ENCODE data around the gene PDXK.
A peak's percentile ranks its signal among the peaks of the same experiment; 100 is the strongest.

The PDXK gene

GRCh38 chr21:43785134-43785533 is 66.2 kb downstream of the PDXK start:
- no peak for DNase-seq

- no peak for DNase-seq
Observed at GRCh38 chr21:43786300-43786806, 67.4 kb downstream of the PDXK start.

DNA sequence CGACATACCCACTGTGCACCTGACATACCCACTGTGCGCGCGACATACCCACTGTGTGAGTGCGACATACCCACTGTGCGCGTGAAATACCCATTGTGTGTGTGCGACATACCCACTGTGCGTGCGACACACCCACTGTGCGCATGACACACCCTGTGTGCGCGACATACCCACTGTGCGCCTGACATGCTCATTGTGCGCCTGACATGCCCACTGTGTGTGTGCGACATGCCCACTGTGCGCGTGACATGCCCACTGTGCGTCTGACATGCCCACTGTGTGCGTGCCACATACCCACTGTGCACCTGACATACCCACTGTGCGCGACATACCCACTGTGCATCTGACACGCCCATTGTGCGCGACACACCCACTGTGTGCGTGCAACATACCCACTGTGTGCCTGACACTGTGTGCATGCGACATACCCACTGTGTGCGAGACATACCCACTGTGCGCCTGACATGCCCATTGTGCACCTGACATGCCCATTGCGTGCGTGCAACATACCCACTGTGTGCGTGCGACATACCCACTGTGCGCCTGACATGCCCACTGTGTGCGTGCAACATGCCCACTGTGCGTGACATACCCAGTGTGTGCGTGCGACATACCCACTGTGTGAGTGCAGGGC is 68.0 kb downstream of the PDXK start:
- DNase-seq = no peak

- peak; percentile 92 for DNase-seq
Observed at GRCh38 chr21:43789276-43790009, 70.5 kb downstream of the PDXK start, which contains the start of gene RRP1. TSS of gene RRP1 (plus strand) at chr21:43789577. CDS start at chr21:43789630, 53 bp downstream.

DNA sequence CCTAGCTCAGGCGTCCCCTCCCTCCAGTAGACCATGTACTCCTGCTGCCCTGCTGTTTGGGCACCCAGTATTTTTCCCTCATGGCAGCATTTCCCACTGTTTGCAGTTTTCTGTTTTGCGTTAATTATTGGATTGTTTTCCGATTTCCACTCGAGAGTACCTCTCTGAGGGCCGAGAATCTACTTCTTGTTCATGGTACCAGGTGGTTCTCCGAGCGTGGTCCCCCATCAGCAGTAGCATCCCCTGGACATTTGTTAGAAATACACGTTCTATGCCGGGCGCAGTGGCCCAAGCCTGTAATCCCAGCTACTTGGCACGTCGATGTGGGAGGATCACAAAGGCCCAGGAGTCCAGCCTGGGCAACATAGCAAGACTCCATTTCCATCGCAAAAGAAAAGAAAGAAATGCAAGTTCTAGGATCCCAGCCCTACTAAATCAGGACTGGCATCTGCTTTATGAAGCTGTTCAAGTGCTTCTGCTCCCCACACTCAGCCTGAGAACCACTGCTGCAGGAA is 71.1 kb downstream of the PDXK start:
- no peak for DNase-seq

- no peak for DNase-seq
Observed at GRCh38 chr21:43792406-43792805, 73.5 kb downstream of the PDXK start.

- no peak for DNase-seq
Observed at GRCh38 chr21:43793243-43793642, 74.3 kb downstream of the PDXK start.

DNA sequence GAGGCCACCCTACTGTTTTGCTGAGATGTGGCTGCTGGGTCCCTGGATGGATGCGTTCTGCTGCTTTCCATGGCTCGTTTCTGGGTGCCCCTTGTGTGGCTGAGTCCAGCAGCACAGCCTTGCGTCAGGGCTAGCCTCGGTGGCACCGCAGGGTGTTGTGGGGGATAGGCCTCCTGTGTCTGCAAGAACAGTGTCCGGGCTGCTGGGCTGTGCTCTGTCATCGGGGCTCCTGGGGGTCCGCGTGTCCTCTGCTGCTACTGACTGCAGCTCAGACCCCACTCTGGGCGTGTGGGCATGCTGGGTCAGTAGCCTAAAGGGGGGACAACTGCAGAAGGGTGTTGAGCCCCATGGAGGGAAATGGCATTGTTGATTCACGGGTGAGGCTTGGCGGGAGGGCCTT is 75.4 kb downstream of the PDXK start:
- DNase-seq = no peak

DNA sequence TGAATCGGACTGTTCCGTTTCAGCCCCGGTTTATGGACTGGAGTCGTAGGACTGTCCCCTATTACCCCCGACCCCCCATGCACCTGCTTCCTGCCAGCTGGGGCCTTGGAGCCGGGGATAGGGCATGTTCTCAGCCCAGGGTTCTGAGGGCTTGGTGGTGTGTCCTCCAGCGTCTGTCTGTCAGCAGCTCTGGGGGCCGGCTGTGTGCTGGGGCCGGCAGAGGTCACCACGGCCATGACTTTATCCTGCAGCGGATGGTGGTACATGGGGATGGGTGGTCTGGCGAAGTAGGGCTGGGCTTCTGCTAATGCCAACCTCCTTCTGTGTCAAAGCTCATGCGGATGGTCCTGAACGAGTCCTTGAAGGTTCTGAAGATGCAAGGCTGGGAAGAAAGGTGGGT is 75.9 kb downstream of the PDXK start:
- no peak for DNase-seq

GRCh38 chr21:43797415-43797814 is 78.5 kb downstream of the PDXK start:
- DNase-seq = no peak

GRCh38 chr21:43797925-43798715 is 79.2 kb downstream of the PDXK start:
- no peak for DNase-seq

- no peak for DNase-seq
Observed at GRCh38 chr21:43799301-43799840, 80.4 kb downstream of the PDXK start.

- DNase-seq = no peak
Observed at GRCh38 chr21:43800124-43800523, 81.2 kb downstream of the PDXK start.

- DNase-seq = no peak
Observed at GRCh38 chr21:43800566-43800965, 81.6 kb downstream of the PDXK start.

- no peak for DNase-seq
Observed at GRCh38 chr21:43801006-43801783, 82.3 kb downstream of the PDXK start.

DNA sequence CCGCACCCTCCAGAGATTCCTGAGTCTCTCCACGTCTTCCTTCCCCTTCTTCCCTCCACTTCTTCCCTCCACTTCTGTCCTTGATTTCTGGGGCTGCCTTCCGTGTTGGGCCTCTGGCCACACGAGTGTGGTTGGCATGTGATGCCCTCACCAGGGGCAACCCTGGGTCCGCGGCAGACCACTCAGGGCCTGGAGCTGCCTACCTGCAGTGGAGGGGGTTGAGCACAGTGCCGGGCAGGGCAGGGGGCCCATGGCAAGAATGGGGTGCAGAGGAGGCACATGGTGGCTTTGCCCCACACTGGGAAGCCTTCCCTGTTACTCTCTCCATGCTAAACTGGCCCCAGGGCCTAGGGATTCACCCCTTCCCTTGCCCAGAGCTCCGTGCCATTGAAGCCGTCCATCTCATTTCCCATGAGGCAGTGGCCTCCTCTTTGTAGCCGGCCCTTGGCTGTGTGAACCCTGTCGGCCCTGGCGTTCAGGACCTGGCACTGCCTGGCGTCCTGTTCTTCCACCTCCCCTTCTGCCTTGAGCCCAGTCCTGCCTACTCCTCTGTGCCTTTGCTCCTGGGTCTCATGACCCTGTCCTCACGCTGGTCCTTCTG is 83.9 kb downstream of the PDXK start:
- no peak for DNase-seq

- DNase-seq = no peak
Observed at GRCh38 chr21:43803558-43804300, 84.8 kb downstream of the PDXK start.

DNA sequence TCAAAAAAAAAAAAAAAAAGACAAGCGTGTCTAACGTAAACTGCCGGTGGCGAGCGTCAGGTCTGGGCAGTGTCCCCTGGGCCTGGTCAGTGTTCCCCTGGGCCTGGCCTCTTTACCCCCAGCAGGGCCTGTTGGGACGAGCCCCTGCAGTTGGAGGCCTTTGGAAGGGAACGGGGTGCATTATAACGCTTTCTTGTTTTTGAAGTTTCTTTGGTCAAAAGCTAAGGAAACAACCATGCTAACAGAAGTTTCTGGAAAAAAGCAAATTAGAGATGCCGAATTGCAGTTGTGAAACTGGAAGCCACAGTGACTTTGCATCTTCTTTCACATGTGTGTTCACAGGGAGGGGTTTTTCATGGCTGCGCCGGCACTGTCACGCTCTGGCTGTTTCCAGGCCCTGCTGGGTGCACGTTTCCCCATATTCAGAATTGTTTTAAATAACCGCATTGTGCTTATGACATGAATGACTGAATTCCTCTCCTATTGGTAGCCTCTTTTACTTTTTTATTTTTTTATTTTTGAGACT is 86.4 kb downstream of the PDXK start:
- DNase-seq = no peak

GRCh38 chr21:43806017-43806710 is 87.2 kb downstream of the PDXK start:
- DNase-seq = no peak

- DNase-seq = no peak
Observed at GRCh38 chr21:43808367-43808766, 89.4 kb downstream of the PDXK start.
